ENCODE data around the gene LIN54. TPM values are rescaled to one million over a fixed set of nuclear protein-coding genes. Genes with fewer than 3 reads are reported as not detected.
A peak's percentile ranks its signal among the peaks of the same experiment; 100 is the strongest.
"Not testable (repeated sequence)": the region's sequence is repeated elsewhere in the genome, so short reads cannot be mapped to it uniquely, and the experiment has no call there.

The LIN54 gene
- polyA plus RNA-seq, 1 donor = 8.0 TPM

- DNase-seq (ENCODE audit: low read depth) = no peak
Measured at GRCh38 chr4:82947498-82947897, 63.1 kb downstream of the LIN54 start.

DNA sequence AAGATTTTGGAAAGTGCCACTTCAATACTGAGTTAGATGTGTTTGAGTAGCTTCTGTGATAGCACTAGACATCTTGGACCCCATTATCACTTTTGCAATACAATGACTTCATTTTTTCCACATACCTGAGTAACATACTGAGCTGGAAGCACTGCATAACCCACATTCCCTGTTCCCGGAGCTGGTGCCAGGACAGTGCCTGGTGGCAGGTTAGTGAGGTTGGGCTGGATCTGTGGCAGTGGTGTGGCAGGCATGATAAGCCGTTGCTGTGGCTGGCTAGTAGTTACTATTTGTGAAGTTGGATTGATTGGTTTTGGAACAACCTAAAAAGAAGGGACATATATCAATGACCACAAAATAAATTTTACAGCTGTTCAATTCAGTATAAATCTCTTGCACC, 71.2 kb downstream of the LIN54 start:
- no peak for DNase-seq (ENCODE audit: low read depth)

DNA sequence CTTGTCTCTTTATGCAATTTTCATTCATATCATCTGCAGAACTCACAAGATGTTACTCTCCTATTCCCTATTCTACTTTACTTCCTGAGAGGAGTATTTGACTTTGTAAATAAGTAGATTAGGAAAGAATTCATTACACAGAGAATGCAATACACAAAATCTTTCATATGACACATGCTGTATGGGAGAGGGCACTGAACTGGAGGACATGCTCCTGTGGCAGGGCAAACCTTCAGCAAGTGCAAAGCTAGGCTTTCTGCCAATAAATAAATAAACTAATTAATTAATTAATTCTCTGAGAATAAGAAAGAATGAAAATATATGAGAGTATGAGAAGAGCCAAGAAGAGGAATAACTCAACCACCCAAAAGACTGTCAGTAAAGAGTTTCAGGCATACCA, 76.2 kb downstream of the LIN54 start:
- no peak for DNase-seq (ENCODE audit: low read depth)

- no peak for DNase-seq (ENCODE audit: low read depth)
Measured at GRCh38 chr4:82930848-82931755, 79.5 kb downstream of the LIN54 start.

GRCh38 chr4:82921795-82922194, 88.8 kb downstream of the LIN54 start:
- no peak for DNase-seq (ENCODE audit: low read depth)

GRCh38 chr4:82919386-82919785, 91.2 kb downstream of the LIN54 start:
- no peak for DNase-seq (ENCODE audit: low read depth)

GRCh38 chr4:82918091-82918490, 92.5 kb downstream of the LIN54 start:
- DNase-seq (ENCODE audit: low read depth) = no peak

- not testable (repeated sequence) for DNase-seq (ENCODE audit: low read depth)
Measured at GRCh38 chr4:82913968-82914367, 96.7 kb downstream of the LIN54 start.

GRCh38 chr4:82913305-82913704, 97.3 kb downstream of the LIN54 start:
- DNase-seq (ENCODE audit: low read depth) = no peak

DNA sequence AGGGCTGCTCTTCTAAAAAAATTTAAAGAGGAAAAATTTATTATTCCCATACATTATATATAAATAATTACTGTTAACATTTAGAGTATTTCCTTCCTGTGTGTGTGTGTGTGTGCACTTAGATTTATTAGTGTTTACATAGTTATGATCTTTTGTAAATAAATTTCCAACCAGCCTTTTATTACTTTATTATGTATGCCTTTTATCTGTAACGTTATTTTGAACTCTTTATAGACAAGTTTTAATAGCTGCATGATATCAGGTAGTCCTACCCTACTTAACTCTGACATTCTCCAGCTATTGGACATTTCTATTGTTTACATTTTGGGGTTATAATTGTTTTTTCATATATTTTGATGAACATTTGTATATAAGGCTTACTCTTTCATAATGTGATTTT, 101.3 kb downstream of the LIN54 start:
- no peak for DNase-seq (ENCODE audit: low read depth)

GRCh38 chr4:82906469-82906868, 104.2 kb downstream of the LIN54 start:
- DNase-seq (ENCODE audit: low read depth) = no peak

DNA sequence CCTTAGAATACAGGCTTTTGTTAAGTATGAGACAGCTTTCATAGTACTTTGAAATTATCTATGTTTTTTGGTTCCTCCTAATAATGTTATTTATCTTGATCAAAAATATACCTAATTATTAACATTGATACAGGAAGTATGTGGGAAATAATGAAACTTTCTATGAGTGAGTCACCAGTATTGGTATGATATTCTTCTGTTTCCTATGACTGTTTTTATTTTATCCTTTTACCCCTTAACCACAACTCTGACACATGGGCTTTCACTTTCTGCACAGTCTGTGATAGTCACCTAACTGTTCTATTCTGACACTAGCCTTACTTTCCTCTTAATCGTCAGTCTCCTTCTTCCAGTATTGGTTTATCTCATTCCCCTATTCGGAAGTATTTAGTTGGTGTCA, 105.4 kb downstream of the LIN54 start:
- DNase-seq (ENCODE audit: low read depth) = no peak

- no peak for DNase-seq (ENCODE audit: low read depth)
Measured at GRCh38 chr4:82903737-82904136, 106.9 kb downstream of the LIN54 start.

DNA sequence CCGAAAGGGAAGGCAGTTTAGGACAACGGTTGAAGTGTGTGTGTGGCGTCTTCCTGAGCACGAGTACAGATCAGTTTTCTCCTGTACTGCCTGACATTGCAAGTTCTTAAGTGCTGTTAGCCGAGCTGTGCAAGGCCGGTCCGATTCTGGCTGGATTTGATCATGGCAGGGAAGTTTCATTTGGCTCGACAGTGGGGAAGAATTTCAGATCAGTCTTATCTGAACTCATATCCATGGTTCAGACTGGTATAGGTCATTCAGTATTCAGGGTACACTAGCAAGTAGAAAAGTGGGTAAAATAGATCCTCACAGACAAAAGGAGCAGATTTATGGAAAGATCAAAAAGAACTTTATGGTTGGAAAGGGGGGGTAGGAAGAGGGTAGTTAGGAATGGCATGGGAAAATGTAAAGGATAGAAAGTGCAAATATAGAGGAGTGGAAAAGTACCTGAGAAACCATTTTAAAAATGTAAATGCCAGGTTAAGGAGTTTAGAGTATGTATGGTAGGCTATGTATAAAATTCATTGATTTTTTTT, 109.4 kb downstream of the LIN54 start:
- DNase-seq (ENCODE audit: low read depth) = no peak

- DNase-seq (ENCODE audit: low read depth) = peak; percentile 98
Measured at GRCh38 chr4:82900411-82901182, 110.0 kb downstream of the LIN54 start, which contains the start of gene THAP9. TSS of gene THAP9 (plus strand) at chr4:82900735. CDS start at chr4:82900803, 68 bp downstream.

DNA sequence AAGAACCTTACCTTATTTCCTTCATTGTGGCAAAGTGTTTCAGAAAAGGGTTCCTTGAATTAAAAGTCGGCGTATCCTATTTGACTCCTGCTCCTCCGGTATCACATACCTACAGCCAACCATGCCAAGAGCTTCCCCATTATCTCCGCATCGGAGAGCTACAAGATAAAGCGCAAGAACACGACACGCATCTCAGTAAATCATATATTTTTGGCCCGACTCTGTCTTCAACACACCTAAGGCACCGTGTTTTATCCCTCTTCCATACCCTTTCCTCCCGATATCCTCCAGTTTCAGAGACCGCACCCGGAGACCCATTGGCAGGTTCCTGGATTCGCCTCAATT, 110.6 kb downstream of the LIN54 start:
- DNase-seq (ENCODE audit: low read depth) = no peak

- DNase-seq (ENCODE audit: low read depth) = no peak
Measured at GRCh38 chr4:82899374-82900065, 111.1 kb downstream of the LIN54 start.

DNA sequence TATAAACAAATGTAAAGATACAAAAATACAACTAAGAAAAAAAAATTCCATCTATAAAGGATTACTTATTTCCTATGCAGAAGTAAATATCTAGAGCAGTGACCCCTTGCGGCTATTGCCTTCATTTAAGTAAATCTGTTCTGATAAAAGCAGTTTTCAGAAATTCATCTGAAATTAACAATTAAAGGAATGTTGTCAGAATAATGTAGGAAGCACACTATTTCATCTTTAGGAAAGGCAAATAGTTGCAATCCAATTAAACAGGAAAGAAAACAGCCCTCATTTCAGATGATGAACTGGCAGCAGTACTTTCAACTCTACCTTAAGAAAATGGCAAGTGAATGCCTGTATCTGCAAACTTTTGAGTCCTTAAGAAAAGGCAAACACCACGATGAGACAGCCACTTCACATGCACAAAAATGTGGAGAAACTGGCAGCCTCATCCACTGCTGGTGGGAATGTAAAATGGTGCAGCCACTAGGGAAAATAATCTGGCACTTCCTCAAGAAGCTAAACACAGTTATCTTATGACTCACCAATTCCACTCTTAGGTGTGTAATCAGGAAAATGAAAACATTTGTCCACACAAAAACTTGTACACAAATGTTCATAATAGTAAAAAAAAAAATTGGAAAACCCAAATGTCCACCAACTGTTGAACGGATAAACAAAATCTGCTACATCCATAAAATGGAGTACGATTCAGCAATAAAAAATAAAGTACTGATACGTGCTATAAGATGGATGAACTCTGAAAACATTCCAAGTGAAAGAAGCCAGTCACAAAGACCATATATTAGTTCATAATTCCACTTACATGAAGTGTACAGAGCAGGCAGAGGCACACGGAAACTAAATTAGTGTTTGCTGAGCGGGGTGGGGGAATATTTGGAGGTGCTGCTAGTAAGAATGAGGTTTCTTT, 112.0 kb downstream of the LIN54 start:
- DNase-seq (ENCODE audit: low read depth) = no peak

- DNase-seq (ENCODE audit: low read depth) = no peak
Measured at GRCh38 chr4:82896755-82897154, 113.9 kb downstream of the LIN54 start.

GRCh38 chr4:82893942-82894341, 116.7 kb downstream of the LIN54 start:
- DNase-seq (ENCODE audit: low read depth) = no peak

- no peak for DNase-seq (ENCODE audit: low read depth)
Measured at GRCh38 chr4:82892467-82892802, 118.2 kb downstream of the LIN54 start.

Measured in forelimb muscle (tissue), 1 donor.